Endometrial microvascular endothelial cells (primary cell): ENCODE results near the gene TRAPPC10. TPM values are rescaled to one million over a fixed set of nuclear protein-coding genes. Genes with fewer than 3 reads are reported as not detected.

ENCODE experiments used
- in situ Hi-C: cut with HindIII; loops from 2 replicates; pipeline ENCODE4 v1.10.0; 2017; ENCODE audit warnings: low sequenced_read_pairs, low pct_unique_long_range_greater_than_20kb; ENCODE audit errors: inconsistent ontology term
- total RNA-seq: library from RNA; depleted of rRNA; stranded (reverse); fragments of >200 nt; gene quantifications from one replicate; pipeline ENCODE4 v1.2.3, GENCODE V29; 2015; ENCODE audit errors: inconsistent ontology term

Gene TRAPPC10
- total RNA-seq, 1 donor from 2014 or later = 19.0 TPM

GRCh38 chr21:44024257-44024656 is 12.1 kb downstream of the TRAPPC10 start:
- in situ Hi-C loops = no loop called here

GRCh38 chr21:44024887-44025353 is 12.8 kb downstream of the TRAPPC10 start:
- in situ Hi-C loops = no loop called here

- in situ Hi-C loops = no loop called here
These were observed 15.6 kb downstream of the TRAPPC10 start for GRCh38 chr21:44027607-44028286.

- in situ Hi-C loops = no loop called here
These were observed 16.2 kb downstream of the TRAPPC10 start for GRCh38 chr21:44028287-44028659.

GRCh38 chr21:44029460-44030087 is 17.5 kb downstream of the TRAPPC10 start:
- in situ Hi-C loops = no loop called here

GRCh38 chr21:44035244-44035643 is 23.1 kb downstream of the TRAPPC10 start:
- in situ Hi-C loops = no loop called here

- in situ Hi-C loops = no loop called here
These were observed 26.0 kb downstream of the TRAPPC10 start for GRCh38 chr21:44038063-44038462.

GRCh38 chr21:44039828-44040227 is 27.7 kb downstream of the TRAPPC10 start:
- in situ Hi-C loops = no loop called here

GRCh38 chr21:44043613-44044012 is 31.5 kb downstream of the TRAPPC10 start:
- in situ Hi-C loops = no loop called here

- in situ Hi-C loops = no loop called here
These were observed 34.6 kb downstream of the TRAPPC10 start for GRCh38 chr21:44046734-44047133.

GRCh38 chr21:44047996-44048560 is 36.0 kb downstream of the TRAPPC10 start:
- in situ Hi-C loops = no loop called here

- in situ Hi-C loops = no loop called here
These were observed 37.1 kb downstream of the TRAPPC10 start for GRCh38 chr21:44049182-44049581.

- in situ Hi-C loops = no loop called here
These were observed 37.5 kb downstream of the TRAPPC10 start for GRCh38 chr21:44049606-44050005.

- in situ Hi-C loops = no loop called here
These were observed 38.2 kb downstream of the TRAPPC10 start for GRCh38 chr21:44050276-44050675.

- in situ Hi-C loops = no loop called here
These were observed 39.4 kb downstream of the TRAPPC10 start for GRCh38 chr21:44051462-44051941.

GRCh38 chr21:44052071-44052829 is 40.1 kb downstream of the TRAPPC10 start:
- in situ Hi-C loops = no loop called here

GRCh38 chr21:44052830-44053226 is 40.7 kb downstream of the TRAPPC10 start:
- in situ Hi-C loops = no loop called here

GRCh38 chr21:44053567-44053966 is 41.5 kb downstream of the TRAPPC10 start:
- in situ Hi-C loops = no loop called here

- in situ Hi-C loops = no loop called here
These were observed 42.6 kb downstream of the TRAPPC10 start for GRCh38 chr21:44054710-44055109.
